Stimulated activated CD4-positive, alpha-beta T cell treated with anti-CD3 and anti-CD28 coated beads, Interleukin-12 subunit alpha, Interleukin-12 subunit beta, amount 100 ng/mL, for 4 hours (primary cell): ENCODE measurements around the gene MBNL2.

ENCODE experiments used
- DNase-seq: peaks from one replicate; pipeline ENCODE4 v3.0.0-alpha.2; 2020

The MBNL2 gene

DNA sequence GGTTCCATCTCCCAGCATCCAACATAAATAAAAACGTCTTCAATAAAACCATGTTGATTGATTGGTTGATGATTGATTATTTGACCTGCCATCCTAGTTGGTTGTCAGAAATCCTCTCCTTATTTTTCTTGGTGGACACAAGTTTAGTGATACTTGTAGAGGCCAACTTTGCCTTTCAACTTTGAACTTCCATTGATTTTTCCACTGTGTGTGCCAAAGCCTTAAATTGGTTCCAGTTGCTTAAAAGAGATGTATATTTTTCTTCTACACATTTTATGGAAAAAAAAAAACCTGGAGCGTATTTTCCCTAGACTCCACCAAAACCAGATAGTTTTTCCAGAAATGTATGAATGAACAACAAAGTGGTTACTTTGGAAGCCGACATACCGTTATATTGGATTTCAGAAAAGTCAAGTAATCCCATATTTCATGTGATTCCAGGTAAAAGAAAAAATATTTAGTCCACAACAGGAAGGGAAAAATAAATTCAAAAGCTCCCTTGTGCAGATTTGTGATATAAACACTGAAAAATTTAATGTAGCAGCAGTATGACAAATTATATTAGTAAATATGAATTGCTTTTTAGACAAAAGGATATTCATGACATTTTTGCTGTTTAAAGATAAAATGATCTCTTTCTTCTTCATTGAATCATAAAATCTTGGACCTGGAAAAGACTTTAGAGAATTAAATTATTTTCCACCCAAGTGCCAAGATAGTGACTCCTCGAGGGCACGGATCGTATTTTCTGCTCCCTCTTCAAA is 85.2 kb downstream of the MBNL2 start:
- DNase-seq, result no peak

DNA sequence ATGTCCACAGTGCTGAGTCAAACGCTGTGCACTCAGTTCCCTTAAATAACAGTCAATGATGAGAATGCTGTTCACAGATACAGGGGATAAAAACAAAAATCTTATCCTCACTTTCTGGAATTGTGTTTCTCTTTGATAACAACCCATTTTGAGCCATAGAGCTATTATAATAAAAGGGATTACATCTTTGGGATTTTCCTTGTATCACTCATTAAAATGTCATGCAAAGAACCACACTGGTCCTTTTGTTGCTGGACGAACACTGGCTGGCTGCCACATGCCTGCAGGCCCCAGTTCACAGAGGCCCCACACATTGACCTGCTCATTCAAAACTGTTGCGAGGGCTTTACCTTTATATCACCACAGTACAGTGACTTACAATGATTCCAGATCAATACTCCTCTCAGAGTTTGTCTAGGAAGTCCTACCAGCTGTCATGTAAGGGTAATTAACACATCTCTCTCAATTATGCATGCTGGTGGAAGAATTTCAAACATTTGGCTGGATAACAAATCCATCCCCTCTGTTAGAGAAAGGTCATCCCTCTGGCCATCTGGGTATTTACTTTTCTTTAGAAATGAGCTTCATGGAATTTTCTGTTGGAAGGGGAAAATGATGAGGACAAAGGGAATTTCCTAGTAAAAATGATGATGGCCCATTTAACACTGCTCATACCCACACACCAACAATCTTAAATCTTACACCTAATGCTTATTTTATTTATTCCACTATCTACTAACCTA is 85.9 kb downstream of the MBNL2 start:
- no peak for DNase-seq

DNA sequence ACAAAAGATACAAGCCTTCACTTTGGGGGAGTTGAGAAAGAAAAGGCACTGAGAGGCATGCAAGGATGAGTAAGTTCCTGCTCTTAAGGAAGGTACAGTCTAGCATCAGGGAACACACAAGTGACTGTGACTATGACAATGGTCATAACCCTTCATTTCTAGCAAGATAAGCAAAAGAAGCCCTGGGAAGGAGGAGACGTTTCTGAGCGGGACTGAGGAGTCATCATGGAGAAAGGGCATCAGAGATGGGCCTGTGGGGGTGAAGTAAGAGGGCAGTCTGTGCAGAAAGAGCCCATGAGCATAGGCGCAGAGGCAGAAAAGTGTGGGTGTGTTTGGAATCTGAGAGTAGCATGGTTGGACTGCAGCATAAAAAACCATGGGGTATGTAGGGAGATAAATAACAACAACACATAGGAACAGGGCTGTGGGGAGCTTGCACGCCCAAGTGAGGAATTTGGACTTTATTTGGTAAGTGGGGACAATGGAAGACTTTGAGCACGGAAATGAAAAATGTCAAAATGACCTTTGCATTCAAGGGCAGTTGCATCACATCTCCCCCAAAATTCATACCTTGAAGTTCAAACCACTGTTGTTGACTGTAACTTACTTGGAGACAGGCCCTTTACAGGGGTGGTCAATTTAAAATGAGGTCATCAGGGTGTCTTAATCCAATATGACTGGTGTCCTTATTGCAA is 86.7 kb downstream of the MBNL2 start:
- no peak for DNase-seq

DNA sequence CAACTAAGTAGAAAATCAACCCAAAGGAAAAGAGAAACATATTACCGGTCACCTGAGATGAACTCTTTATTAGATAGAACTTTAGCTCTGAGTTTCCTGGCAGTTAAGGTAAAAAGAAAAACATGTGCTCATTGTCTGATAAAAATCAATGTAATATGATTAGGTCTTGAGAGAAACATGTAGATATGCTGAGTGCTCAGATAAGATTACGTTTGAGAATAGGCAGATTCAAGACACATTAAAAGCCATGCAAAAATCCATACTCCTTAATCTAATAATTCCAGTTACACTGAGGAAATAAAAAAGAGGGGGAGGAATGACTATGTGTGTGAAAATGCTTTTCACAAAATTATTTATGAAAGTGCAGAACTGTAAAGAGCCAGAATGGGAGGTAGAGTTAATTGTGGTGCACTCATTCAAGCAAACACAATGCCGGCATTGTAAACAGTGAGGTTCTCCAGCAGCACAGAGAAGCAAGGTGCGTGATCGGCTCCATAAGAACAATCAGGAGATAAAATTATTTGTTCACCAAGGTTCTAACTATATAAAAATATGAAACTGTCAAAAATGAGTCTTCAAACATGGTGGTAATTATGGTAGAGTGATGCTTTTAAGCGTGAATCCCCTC is 88.8 kb downstream of the MBNL2 start:
- DNase-seq, result no peak

DNA sequence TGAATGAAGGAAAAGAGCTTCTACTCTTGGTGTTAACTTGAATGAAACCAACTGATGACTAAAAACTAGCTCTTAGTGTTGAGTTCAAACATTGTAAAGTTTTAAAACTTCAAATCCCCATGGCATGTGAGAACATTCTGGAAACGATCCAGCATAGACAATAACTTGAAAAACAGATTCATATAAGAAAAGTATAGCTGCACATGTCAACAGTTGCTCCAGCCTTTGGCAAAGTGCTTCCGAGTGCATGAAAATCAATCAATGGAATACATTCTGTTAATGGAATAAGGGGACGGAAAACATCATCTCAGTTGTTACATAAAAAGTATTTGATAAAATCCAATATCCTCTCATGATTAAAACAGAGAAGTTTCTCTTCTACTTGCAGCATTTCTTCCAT is 89.8 kb downstream of the MBNL2 start:
- DNase-seq, result no peak

DNA sequence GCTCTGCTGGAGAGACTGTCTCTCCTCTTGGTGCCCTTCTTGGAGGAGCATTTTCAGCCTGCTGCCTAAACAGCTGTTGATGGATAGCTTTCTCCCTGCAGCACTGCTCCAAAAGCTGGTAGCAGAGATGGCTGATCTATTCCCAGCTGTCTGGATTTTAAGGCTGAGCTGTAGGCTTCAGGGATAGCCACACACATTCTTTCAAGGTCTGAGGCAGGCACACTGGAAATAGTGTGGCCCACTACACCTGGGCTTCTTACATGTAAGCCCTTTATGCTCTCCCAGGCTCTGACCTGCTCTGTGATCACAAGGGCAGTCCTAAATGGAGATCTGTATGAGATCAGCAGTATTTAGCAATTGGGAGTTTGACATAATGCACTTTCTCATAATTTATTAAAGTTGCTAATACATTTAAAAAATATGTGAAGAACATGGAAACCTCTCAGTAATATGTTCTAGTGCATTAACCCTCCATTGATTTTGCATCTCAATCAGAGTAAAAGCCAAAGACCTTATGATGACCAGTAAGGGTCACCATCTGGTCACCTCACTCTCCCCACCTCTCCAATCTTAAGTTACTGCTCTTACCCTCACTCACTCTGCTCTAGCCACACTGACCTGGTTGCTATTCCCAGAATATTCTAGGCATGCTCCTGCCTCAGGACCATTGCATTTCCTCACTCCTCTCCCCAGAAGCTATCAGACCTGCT is 91.6 kb downstream of the MBNL2 start:
- DNase-seq, result no peak

DNA sequence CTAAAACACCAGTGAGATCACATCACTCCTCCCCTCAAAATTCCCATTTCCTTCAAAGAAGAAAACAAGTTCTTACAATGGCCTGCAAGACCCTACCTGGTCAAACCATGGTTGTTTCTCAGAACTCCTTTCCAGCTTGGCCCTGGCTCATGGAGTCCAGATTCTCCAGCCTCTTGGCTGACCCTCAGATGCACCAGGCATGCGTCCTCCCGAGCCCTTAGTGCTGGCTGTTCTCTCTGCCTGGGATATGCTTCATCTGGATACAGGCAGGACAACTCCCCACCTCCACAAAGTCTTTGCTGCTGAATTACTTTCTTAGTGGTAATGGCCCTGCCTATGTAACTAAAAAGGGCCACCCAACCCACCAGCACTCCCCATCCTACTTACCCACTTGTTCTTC is 94.3 kb downstream of the MBNL2 start:
- no peak for DNase-seq

DNA sequence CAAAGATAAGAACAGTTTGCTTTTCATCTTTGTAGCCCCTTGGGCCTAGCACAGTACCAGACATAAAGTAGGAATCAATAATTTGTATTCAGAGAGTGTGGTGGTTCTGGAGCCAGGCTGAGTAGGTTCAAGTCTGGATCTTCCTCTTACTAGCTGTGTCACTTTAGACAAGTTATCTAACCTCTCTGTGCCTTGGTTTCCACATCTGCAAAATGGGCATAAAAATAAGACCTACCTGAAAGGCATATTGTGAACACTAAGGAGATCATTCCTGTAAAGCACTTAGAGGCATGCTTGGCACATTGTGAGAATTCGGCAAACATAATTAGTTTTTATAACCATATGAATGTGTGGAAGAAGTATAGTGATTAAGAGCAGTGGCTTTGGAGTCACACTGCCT is 95.8 kb downstream of the MBNL2 start:
- DNase-seq, result no peak

DNA sequence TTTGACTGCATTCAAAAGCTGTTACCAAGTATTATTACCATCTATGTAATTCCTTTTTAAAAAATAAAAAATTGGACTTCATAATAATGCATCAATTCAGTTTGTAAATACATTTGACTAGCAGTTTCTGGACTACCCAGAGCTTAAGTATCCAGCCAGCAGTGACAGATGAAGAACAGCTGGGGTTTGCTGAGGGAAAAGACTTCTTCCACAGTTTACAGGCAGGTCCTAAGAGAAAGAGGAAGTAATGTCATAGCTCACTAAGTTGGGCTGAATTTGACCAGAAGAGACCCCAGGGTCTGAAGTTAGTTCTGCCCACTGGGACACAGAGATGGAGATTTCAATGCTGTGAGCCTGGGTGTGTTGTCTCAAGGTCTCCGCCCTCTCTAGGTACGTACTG is 96.4 kb downstream of the MBNL2 start:
- DNase-seq, result no peak

DNA sequence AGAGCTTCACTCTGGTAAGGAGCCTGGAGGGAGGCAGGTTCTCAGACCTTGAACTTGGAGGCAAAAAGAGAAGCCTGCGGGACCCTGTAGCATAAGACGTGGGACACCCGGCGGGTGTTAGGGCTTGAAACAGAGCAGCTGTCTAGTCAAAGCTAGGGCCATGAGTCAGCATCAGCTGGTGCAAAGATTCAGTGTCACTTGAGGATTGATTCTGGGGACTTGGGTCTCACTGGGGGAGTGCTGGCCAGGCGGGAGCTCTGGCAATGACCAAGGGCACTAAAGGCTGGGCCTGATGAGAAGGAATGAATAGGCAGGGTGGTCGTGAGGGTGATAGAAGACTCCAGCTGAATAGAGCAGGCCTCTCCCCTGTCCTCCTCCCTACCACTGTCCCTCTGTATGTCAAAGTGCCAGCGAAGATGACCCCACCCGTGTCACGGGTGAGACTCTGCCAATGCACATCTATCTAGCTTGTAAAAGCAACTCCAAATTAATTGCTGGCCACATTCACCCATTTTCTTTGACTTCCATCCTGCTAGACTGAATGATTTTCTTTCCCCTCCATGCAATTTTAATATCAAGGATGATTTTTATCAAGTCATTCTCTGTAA is 97.1 kb downstream of the MBNL2 start:
- DNase-seq, result no peak

DNA sequence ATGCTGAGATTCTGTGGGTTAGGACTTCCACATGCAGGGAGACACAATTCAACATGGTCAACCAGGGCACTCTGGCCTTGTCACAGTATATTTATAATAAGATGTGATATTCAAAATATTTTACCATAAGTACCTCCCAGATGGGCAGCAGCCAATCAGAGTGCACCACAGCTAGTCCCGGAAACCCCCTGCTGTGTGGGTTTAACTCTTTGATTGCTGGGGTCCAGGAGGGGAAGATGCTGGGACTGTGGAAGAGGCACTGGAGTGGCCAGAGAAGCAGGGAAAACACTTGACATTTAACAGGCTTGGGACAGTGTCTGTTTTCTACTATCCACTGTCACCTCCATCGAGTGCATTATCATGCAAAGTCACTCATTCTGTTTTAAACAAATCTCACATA is 99.0 kb downstream of the MBNL2 start:
- no peak for DNase-seq

DNA sequence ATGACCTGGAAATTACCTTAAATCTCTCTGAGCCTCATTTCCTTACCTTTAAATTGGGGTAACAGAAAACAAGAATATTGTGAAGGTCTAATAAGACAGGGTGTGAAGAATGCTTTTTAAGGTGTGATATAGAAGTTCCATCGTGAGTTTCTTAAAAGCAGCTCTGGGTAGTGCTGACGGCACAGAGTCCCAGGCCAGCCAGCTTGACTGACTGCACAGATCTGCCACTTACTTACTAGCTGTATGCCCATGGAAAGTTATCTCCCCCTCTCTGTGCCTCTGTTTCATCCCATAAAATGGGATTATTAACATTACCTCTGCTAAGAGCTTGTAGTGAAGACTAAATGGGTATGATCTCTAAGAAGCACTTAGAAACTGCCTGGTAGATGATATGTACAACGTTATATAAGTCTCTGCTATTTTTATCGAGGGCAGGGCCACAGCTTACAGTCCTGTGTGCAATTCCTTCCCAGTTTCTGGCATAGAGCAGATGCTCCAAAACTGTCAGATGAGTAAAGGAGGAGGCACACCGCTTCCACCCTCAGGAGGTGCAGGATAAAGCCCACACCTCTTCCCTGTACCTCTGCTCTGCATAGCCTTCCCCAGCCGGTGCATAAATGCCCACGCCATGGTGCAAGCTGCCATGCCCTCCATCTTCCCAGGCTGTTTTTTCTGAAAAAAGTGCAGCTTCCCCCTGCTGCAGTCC is 99.6 kb downstream of the MBNL2 start:
- no peak for DNase-seq

DNA sequence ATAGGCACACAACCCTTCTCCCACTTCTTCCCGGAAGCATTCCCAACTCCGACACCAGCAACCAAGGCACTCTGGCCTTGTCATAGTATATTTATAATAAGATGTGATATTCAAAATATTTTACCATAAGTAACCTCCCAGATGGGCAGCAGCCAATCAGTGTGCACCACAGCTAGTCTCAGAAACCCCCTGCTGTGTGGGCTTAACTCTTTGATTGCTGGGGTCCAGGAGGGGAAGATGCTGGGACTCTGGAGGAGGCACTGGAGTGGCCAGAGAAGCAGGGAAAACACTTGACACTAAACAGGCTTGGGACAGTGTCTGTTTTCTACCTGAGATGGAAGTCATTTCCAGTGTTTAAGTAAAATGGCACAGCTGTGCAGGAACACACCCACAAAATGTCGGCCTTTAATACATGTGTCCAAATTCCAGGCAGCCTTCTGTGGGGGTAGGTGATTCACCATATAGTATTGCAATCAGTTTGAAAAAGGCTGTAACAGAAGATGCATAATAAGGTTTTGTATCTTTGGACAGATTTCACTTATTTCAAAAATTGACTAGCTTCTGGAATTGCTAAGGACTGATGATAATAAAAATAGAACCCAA is 100.7 kb downstream of the MBNL2 start:
- DNase-seq, result no peak

DNA sequence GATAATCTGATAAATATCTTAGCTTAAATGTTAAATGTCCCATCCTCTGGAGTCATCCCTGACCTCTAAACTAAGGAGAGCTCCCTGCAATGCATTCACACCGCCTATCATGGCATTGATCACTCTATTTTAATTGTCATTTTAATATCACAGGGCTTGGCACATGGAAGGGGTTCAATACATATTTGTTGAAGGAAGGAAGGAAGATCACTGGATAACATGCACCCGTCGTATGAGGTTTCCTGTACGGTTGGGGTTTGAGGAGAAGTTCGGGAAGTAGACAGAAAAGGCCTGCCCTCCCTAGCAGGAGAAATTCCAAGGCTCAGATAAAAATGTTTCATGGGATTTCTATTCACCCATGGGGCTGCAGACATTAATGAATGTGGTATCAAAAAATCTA is 102.0 kb downstream of the MBNL2 start:
- DNase-seq, result no peak

DNA sequence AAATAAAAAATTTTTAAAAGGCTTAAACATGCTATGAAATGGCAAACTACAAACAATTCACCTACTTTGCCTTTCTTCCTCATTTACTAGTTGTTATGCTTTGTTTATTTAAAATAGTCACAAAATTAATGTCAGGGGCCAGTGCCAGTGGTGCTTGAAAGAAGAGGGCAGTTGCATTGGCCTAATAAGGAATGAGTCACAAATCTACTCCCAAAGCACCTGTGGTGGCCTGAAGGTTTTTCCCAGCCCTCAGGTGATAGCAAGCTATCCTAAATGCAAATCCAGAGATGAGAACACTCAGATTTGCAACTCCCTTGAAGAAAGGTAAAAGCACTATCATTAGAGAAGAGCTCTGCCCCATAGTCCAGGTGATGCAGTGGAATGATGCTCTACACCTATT is 103.6 kb downstream of the MBNL2 start:
- DNase-seq, result no peak

DNA sequence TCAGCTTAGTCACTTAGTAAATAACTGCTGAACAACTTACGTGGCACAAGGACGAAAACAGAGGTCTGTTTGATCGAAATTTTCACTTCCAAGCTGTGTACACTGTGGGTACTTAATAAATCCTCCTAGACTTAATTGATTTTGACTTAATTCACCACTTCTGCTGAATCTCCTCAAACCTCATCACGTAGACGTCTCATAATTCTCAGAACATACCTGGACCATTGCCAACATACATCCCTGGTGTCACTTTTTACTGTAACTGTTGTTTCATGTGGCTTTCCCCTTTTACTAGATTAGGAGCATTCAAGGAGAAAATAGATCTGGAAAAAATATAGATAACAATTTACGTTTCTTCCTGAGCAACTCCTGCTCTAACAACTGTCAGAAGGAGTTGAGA is 105.0 kb downstream of the MBNL2 start:
- DNase-seq, result no peak

DNA sequence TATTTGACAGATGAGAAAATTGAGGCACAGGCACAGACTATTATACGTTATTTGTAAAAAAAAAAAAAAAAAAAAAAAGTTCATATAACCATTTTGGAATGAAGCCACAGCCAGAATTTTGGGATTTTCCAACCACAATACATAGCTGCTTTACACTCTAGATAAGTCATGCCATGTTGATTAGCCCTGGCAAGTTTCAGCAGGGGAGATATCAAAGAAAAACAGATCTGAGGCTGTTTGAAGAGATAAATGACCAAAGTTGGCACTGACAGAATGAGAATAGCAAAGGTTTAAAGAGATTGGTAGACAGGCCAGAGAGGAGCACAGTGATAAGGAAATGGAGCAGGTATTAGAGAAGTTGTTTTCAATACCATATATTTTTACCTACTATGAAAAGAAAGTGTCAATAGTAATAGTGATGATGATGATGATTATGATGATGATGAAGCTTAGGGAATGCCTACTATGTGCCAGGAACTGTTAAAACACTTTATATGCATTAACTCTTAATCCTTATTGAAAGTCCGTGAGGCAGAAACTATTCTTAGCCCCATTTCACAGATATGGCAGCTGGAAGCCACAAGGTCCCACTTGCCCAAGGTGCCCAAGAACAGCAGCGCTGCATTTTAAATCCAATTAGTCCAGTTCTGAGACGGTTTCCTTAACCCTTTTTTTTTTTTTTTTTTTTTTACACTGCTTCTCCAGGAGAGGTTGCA is 105.5 kb downstream of the MBNL2 start:
- no peak for DNase-seq

DNA sequence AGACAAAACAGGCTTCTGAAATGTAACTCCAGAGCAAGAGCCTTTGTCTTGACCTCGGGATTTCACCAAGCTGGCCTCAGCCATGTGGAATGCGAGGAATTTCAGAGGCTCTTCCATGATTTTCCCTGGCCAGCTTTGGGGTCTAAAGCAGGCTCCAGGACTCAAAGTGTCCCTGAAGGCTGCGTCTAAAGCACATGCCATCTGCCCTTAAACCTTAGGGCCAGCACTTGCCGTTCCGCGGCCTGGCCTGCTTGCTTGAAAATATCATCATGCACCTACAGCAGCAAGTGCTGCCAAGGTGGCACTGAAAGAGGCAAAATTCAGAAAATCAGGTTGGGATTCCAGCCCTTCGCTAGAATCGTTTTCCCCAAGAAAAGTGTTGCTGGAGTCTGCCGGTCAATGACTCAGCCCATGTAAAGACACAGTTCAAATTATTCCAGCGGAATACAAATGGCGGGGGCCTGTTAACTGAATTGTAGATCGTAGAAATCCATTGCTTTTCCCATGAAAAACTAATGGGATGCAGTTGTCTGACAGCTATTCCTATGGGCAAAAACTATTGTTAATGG is 106.2 kb downstream of the MBNL2 start:
- DNase-seq, result no peak

DNA sequence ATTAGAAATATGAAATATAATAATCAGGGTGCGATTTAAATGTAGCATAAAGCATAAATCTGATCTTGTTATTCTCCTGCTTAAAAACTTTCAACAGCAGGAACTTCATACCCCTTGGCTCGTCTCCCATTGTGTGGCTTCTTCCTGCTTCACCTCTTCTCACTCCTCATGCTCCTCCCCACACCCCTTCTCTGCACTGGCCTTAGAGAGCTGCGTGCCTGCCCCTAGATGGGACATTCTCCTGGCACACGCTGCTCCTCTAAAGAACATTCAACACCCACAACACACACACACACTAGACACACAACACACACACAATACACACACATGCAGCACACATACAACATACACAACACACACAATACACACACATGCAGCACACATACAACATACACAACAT is 107.2 kb downstream of the MBNL2 start:
- DNase-seq, result no peak

DNA sequence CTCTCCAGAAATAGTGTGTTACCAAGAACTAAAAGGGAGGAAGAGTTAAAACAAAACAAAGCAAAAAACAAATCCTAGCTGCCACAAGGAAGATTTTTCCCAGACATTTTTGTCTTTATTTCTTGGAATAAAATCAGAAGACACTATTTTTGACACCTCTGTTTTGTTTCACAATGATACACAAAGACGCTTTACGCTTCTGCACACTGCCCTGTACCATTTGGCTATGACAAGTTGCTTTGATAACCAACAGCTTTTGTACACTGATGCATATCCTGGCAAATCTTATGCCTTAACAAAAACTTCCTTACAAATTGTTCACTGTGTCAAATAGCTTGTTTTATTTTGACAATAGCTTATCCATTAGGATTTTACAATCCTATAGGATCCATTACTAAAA is 108.3 kb downstream of the MBNL2 start:
- DNase-seq, result no peak
